ENCODE results near the gene RTP5.

DNA sequence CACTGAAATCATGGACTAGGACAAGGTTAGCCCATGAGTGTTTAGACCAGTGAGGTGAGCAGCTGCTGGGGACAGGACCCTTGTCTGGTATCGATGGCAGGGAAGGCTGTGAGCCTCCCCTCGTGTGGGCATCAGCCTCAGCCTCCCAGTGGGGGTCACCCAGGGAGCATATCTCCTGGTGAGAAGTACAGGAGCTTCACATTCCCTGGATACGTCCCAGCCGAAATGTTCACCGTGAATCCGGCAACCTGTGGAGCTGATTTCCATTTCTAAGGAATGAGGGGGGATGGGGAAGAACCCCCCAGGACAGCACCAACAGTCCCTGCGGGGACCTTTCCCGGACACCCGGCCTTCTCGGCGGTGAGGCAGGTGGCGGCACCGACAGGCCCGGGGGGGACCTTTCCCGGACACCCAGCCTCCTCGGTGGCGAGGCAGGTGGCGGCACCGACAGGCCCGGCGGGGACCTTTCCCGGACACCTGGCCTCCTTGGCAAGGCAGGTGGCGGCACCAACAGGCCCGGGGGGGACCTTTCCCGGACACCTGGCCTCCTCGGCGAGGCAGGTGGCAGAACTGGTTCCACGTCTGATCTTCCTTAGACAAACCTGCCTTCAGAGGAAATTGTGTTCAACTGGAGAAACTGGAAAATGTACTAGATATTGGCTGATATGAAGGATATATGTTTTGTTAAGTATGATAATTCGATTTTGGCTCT is 21.2 kb downstream of the RTP5 start:
- no peak for TF ChIP-seq POLR2A (IDR thresholded peaks at IDR 0.05)
- no peak for TF ChIP-seq CTCF (IDR thresholded peaks at IDR 0.05)
- no peak for TF ChIP-seq POLR2AphosphoS5 (IDR thresholded peaks at IDR 0.05)

All from upper lobe of left lung (tissue), 4 donors.